ENCODE results near the gene CACNA2D2. TPM values are rescaled to one million over a fixed set of nuclear protein-coding genes. Genes with fewer than 3 reads are reported as not detected.

Gene CACNA2D2
- total RNA-seq, 4 donors from 2014 or later, result 0.19 to 3.6 (median 0.94) TPM

- no peak for ATAC-seq (ENCODE audit: low FRiP score)
- no peak for TF ChIP-seq CTCF (IDR thresholded peaks at IDR 0.05)
Observed at GRCh38 chr3:50466177-50466576, 37.3 kb downstream of the CACNA2D2 start.

GRCh38 chr3:50464569-50464968 lies 38.9 kb downstream of the CACNA2D2 start:
- no peak for TF ChIP-seq CTCF (IDR thresholded peaks at IDR 0.05)
- DNase-seq (ENCODE audit: low spot score) (no peak), ATAC-seq (ENCODE audit: low FRiP score) (no peak)

More at GRCh38 chr3:50466177-50466576, 37.3 kb downstream of the CACNA2D2 start:
- DNase-seq (ENCODE audit: low spot score), result no peak

- DNase-seq (ENCODE audit: low spot score) (no peak), ATAC-seq (ENCODE audit: low FRiP score) (no peak)
- TF ChIP-seq CTCF (IDR thresholded peaks at IDR 0.05), result no peak
Observed at GRCh38 chr3:50459785-50460184, 43.6 kb downstream of the CACNA2D2 start.

- ATAC-seq (ENCODE audit: low FRiP score), result no peak
- TF ChIP-seq CTCF (IDR thresholded peaks at IDR 0.05), result no peak
- DNase-seq (ENCODE audit: low spot score), result no peak
Observed at GRCh38 chr3:50457988-50458387, 45.4 kb downstream of the CACNA2D2 start.

- DNase-seq (ENCODE audit: low spot score) (no peak), ATAC-seq (ENCODE audit: low FRiP score) (no peak)
- TF ChIP-seq CTCF (IDR thresholded peaks at IDR 0.05), result no peak
Observed at GRCh38 chr3:50455161-50456018, 48.0 kb downstream of the CACNA2D2 start.

GRCh38 chr3:50454481-50455070 lies 48.9 kb downstream of the CACNA2D2 start:
- no peak for TF ChIP-seq CTCF (IDR thresholded peaks at IDR 0.05)
- ATAC-seq (ENCODE audit: low FRiP score), result no peak
- no peak for DNase-seq (ENCODE audit: low spot score)

- DNase-seq (ENCODE audit: low spot score) (no peak), ATAC-seq (ENCODE audit: low FRiP score) (no peak)
- no peak for TF ChIP-seq CTCF (IDR thresholded peaks at IDR 0.05)
Observed at GRCh38 chr3:50453907-50454306, 49.5 kb downstream of the CACNA2D2 start.
